H1 (cell line): ENCODE data around the gene SSMEM1. TPM values are rescaled to one million over a fixed set of nuclear protein-coding genes. Genes with fewer than 3 reads are reported as not detected.

Source experiments
- CTCF ChIA-PET: fragments of 300-600 bp; sonication (Branson Sonifier 250); formaldehyde crosslinking; loops from one replicate; lab custom pipeline; 2021; ENCODE audit not compliant: partially characterized antibody; lab: Charles Lee
- POLR2A ChIA-PET: fragments of 300-600 bp; sonication (Branson Sonifier 250); formaldehyde crosslinking; loops from one replicate; lab custom pipeline; 2021; ENCODE audit warnings: inconsistent platforms; ENCODE audit not compliant: partially characterized antibody; lab: Charles Lee
- DNase-seq, 2 experiments: peaks; one replicate each; pipeline versions ENCODE4 v3.0.0 to v3.0.0-alpha.2; 2010 to 2022; ENCODE audit warnings: low spot score in 2 of 2, low read depth in 1 of 2, mixed read lengths in 1 of 2
- FAIRE-seq: peaks from 2 replicates; lab custom pipeline; 2011; peaks lifted over from hg19 to GRCh38; lab: Jason Lieb, UNC
- H2AFZ ChIP-seq: 2 replicates; pipeline ENCODE4 v1.8.1; 2012; ENCODE audit warnings: low read length, inconsistent platforms
- H2AK5ac ChIP-seq: 2 replicates; pipeline ENCODE4 v1.6.1; 2013; ENCODE audit warnings: low read depth, low read length
- H2BK120ac ChIP-seq: replicated peaks from 2 replicates; pipeline ENCODE3; 2013; ENCODE audit warnings: low read depth, low read length, inconsistent platforms
- H2BK12ac ChIP-seq: 2 replicates; pipeline ENCODE4 v1.6.1; 2013; ENCODE audit warnings: low read depth, low read length
- H2BK15ac ChIP-seq: 2 replicates; pipeline ENCODE4 v1.6.1; 2013; ENCODE audit warnings: low read length
- H2BK20ac ChIP-seq: 2 replicates; pipeline ENCODE4 v1.6.1; 2013; ENCODE audit warnings: low read length
- H2BK5ac ChIP-seq: 2 replicates; pipeline ENCODE4 v1.6.1; 2013; ENCODE audit warnings: low read depth, low read length
- H3K14ac ChIP-seq: 2 replicates; pipeline ENCODE4 v1.6.1; 2013; ENCODE audit warnings: inconsistent platforms; ENCODE audit not compliant: insufficient read length
- H3K18ac ChIP-seq: 2 replicates; pipeline ENCODE4 v1.6.1; 2013; ENCODE audit warnings: low read length; ENCODE audit errors: extremely low read depth
- H3K23ac ChIP-seq: 2 replicates; pipeline ENCODE4 v1.6.1; 2013; ENCODE audit warnings: inconsistent platforms; ENCODE audit not compliant: insufficient read length
- H3K23me2 ChIP-seq: 2 replicates; pipeline ENCODE4 v1.6.1; 2013; ENCODE audit warnings: low read depth, low read length
- H3K27ac ChIP-seq: 2 replicates; pipeline ENCODE4 v1.6.1; 2011; ENCODE audit warnings: low read depth, low read length, inconsistent platforms
- H3K27me3 ChIP-seq, 4 experiments: replicated peaks in 1 of 4; 1 replicate in 1 of 4; 2 replicates in 3 of 4; pipeline versions ENCODE4 v1.6.1 to v1.8.1; 2011 to 2013; ENCODE audit warnings: low read length in 3 of 4, mild to moderate bottlenecking in 3 of 4, inconsistent platforms in 2 of 4, mixed read lengths in 2 of 4, moderate library complexity in 1 of 4; ENCODE audit not compliant: control insufficient read depth in 3 of 4, insufficient read depth in 3 of 4; ENCODE audit errors: extremely low read depth in 1 of 4
- H3K36me3 ChIP-seq, 4 experiments: 2 replicates each; pipeline versions ENCODE4 v1.6.1 to v1.8.1; 2011 to 2013; ENCODE audit warnings: mild to moderate bottlenecking in 4 of 4, low read length in 3 of 4, moderate library complexity in 2 of 4, control low read depth in 1 of 4, inconsistent platforms in 1 of 4; ENCODE audit not compliant: insufficient read depth in 4 of 4, control insufficient read depth in 2 of 4
- H3K4ac ChIP-seq: replicated peaks from 2 replicates; pipeline ENCODE3; 2013; ENCODE audit warnings: low read length, low read depth, mixed read lengths, inconsistent platforms; ENCODE audit not compliant: insufficient read length
- H3K4me1 ChIP-seq, 4 experiments: replicated peaks in 1 of 4; 1 replicate in 1 of 4; 2 replicates in 3 of 4; pipeline versions ENCODE4 v1.6.1 to v1.8.1; 2011 to 2013; ENCODE audit warnings: low read length in 3 of 4, inconsistent platforms in 2 of 4, mixed read lengths in 1 of 4; ENCODE audit not compliant: insufficient read depth in 4 of 4, control insufficient read depth in 3 of 4
- H3K4me2 ChIP-seq, 2 experiments: 2 replicates each; pipeline versions ENCODE4 v1.6.1 to v1.8.1; 2011 to 2013; ENCODE audit warnings: low read depth in 2 of 2, low read length in 2 of 2, control low read depth in 1 of 2, inconsistent platforms in 1 of 2, mild to moderate bottlenecking in 1 of 2; ENCODE audit not compliant: insufficient read depth in 1 of 2
- H3K4me3 ChIP-seq, 4 experiments: fragments of 200-600, 300-600 bp in 1 of 4; sonication (generic), shearing (Covaris generic), sonication (Bioruptor Twin) in 1 of 4; 2 replicates each; pipeline versions ENCODE4 v1.5.1 to v1.8.1; 2011 to 2016; ENCODE audit warnings: low read length in 4 of 4, low read depth in 3 of 4, control low read depth in 2 of 4, inconsistent platforms in 2 of 4, mild to moderate bottlenecking in 2 of 4, mixed read lengths in 1 of 4, moderate library complexity in 1 of 4; ENCODE audit not compliant: insufficient read depth in 2 of 4; ENCODE audit errors: extremely low read depth in 1 of 4
- H3K56ac ChIP-seq: replicated peaks from 2 replicates; pipeline ENCODE3; 2013; ENCODE audit warnings: low read depth, mild to moderate bottlenecking, mixed read lengths, low read length, inconsistent platforms; ENCODE audit not compliant: insufficient read length
- H3K79me1 ChIP-seq: 2 replicates; pipeline ENCODE4 v1.6.1; 2013; ENCODE audit warnings: low read depth, low read length, control low read depth
- H3K79me2 ChIP-seq, 2 experiments: 2 replicates each; pipeline versions ENCODE4 v1.6.1 to v1.8.1; 2012 to 2013; ENCODE audit warnings: low read length in 2 of 2, mild to moderate bottlenecking in 2 of 2, inconsistent platforms in 1 of 2; ENCODE audit not compliant: insufficient read depth in 2 of 2, control insufficient read depth in 1 of 2
- H3K9ac ChIP-seq, 4 experiments: replicated peaks in 1 of 4; 1 replicate in 1 of 4; 2 replicates in 3 of 4; pipeline versions ENCODE4 v1.6.1 to v1.8.1; 2011 to 2013; ENCODE audit warnings: low read depth in 3 of 4, low read length in 3 of 4, control low read depth in 2 of 4, mild to moderate bottlenecking in 2 of 4, moderate library complexity in 2 of 4, inconsistent platforms in 1 of 4; ENCODE audit errors: extremely low read depth in 1 of 4
- H3K9me3 ChIP-seq, 2 experiments: 2 replicates each; pipeline versions ENCODE4 v1.6.1 to v1.8.1; 2012 to 2013; ENCODE audit warnings: mild to moderate bottlenecking in 2 of 2, moderate library complexity in 2 of 2, control low read depth in 1 of 2, inconsistent platforms in 1 of 2, low read depth in 1 of 2, low read length in 1 of 2, mixed read lengths in 1 of 2; ENCODE audit not compliant: insufficient read depth in 2 of 2
- H4K20me1 ChIP-seq, 2 experiments: replicated peaks in 1 of 2; 2 replicates each; pipeline versions ENCODE3 to v1.8.1; 2011 to 2013; ENCODE audit warnings: inconsistent platforms in 2 of 2, low read length in 2 of 2, mild to moderate bottlenecking in 1 of 2; ENCODE audit not compliant: insufficient read depth in 2 of 2, control insufficient read depth in 1 of 2
- H4K5ac ChIP-seq: 2 replicates; pipeline ENCODE4 v1.6.1; 2013; ENCODE audit warnings: low read length, low read depth, mixed read lengths, inconsistent platforms; ENCODE audit not compliant: insufficient read length
- H4K8ac ChIP-seq: 2 replicates; pipeline ENCODE4 v1.8.0; 2013; ENCODE audit warnings: mild to moderate bottlenecking, moderate library complexity, low read length, inconsistent platforms; ENCODE audit not compliant: insufficient read depth; ENCODE audit errors: extremely low read depth
- H4K91ac ChIP-seq: replicated peaks from 2 replicates; pipeline ENCODE3; 2013; ENCODE audit warnings: low read length, mixed read lengths, inconsistent platforms; ENCODE audit not compliant: insufficient read length
- CHD1 ChIP-seq: IDR thresholded peaks from 2 replicates; pipeline ENCODE4 v1.6.1; 2012; ENCODE audit warnings: low read depth, low read length, improper control_type of control experiment
- KDM1A ChIP-seq: fragments of 200-600, 300-600 bp; sonication (generic); IDR thresholded peaks from 2 replicates; pipeline ENCODE4 v1.7.1; 2016; ENCODE audit warnings: mild to moderate bottlenecking, low read length, borderline replicate concordance
- NRF1 ChIP-seq: IDR thresholded peaks from 2 replicates; pipeline ENCODE4 v1.6.1; 2011; ENCODE audit warnings: mild to moderate bottlenecking, low read depth, low read length, improper control_type of control experiment
- WGBS, 2 experiments: shearing (Covaris generic) in 1 of 2; methylation state at CpG; one replicate each; pipeline versions ENCODE4 v1.1.6 to v1.1.7; 2013 to 2015; ENCODE audit warnings: low lambda C conversion rate in 2 of 2, mixed read lengths in 2 of 2, inconsistent platforms in 1 of 2, low coverage in 1 of 2, missing lambda C conversion rate in 1 of 2; ENCODE audit not compliant: insufficient replicate concordance in 2 of 2, insufficient coverage in 1 of 2, insufficient read length in 1 of 2; ENCODE audit errors: extremely low coverage in 1 of 2, missing lambda C conversion rate in 1 of 2; 5-methylcytosine and 5-hydroxymethylcytosine counted together
- polyA plus RNA-seq, 7 experiments: library from polyadenylated mRNA; depleted of rRNA in 3 of 7; stranded (reverse) in 5 of 7; unstranded in 2 of 7; fragments of >200 nt in 5 of 7; fragments of 200-250 nt in 2 of 7; gene quantifications; 1 replicate in 5 of 7; 2 replicates in 1 of 7; 4 replicates in 1 of 7; pipeline versions ENCODE4 v1.2.1 to v1.2.3, GENCODE V29; 2011 to 2013; ENCODE audit warnings: missing spikeins in 2 of 7, mixed read lengths in 2 of 7
- total RNA-seq: library from RNA; stranded (reverse); fragmentation: NEBNext Ultra II Directional; extraction: Animal tissue kit (Norgen Biotek cat#: 25700); gene quantifications from 2 replicates; pipeline ENCODE4 v1.2.1, GENCODE V29; 2021

The SSMEM1 gene
- total and polyA plus RNA-seq, 2 of the 8 experiments (the other 6 are each of a cell fraction or from before 2014, with no cell fraction given): not detected

- H3K14ac ChIP-seq: no peak overlapping the region
- H3K27me3 ChIP-seq: no peaks in the 10 kb centered on the region
- H4K8ac ChIP-seq: no peak overlapping the region
- no peak overlapping the region for H2BK120ac ChIP-seq
- no peak for FAIRE-seq
- H3K56ac ChIP-seq: no peak overlapping the region
- H3K23ac ChIP-seq: no peak overlapping the region
- H3K18ac ChIP-seq: no peak overlapping the region
- no peak overlapping the region for H3K4ac ChIP-seq
- H3K36me3 ChIP-seq: peaks cover 2 to 59% (median 26%) of the 10 kb centered on the region in 4 experiments; a peak in 7 of 8 replicates
- no peaks in the 10 kb centered on the region for H3K9me3 ChIP-seq
- no peak overlapping the region for H2BK15ac ChIP-seq
- POLR2A ChIA-PET: no interaction called here
- H3K4me1 ChIP-seq: no peaks in the 10 kb centered on the region
- no peak overlapping the region for H2BK12ac ChIP-seq
- no peak overlapping the region for H4K5ac ChIP-seq
- no peak overlapping the region for H3K4me2 ChIP-seq
- 92% methylated on average over 4 of the region's 4 CpGs; no CpG with 5 or more reads in 1 of the 2 experiments for WGBS, 2 experiments
- H2BK5ac ChIP-seq: no peak overlapping the region
- H4K20me1 ChIP-seq: no peaks in the 10 kb centered on the region
- H3K79me2 ChIP-seq: no peaks in the 10 kb centered on the region
- H3K79me1 ChIP-seq: no peaks in the 10 kb centered on the region
- no peak overlapping the region for H2BK20ac ChIP-seq
- H3K4me3 ChIP-seq: no peak overlapping the region
- H3K23me2 ChIP-seq: no peaks in the 10 kb centered on the region
- no peak overlapping the region for H2AK5ac ChIP-seq
- no peak overlapping the region for H3K9ac ChIP-seq
- CTCF ChIA-PET: interaction anchor here (1.1 kb wide), 1 partner anchor 310 kb away, joined by 3 read pairs; no protein-coding TSS in a partner anchor
- no peak overlapping the region for H2AFZ ChIP-seq
- no peak overlapping the region for H4K91ac ChIP-seq
- no peak overlapping the region for H3K27ac ChIP-seq
- no peak for DNase-seq
- TF ChIP-seq KDM1A (no peak), CHD1 (no peak), NRF1 (no peak)
These were observed 33.3 kb upstream of the SSMEM1 start for GRCh38 chr7:130174237-130174959.
